K562 (cell line): ENCODE data around the gene ACAT2. TPM values are rescaled to one million over a fixed set of nuclear protein-coding genes. Genes with fewer than 3 reads are reported as not detected.

ENCODE experiments used
- CAMTA2 ChIP-seq: fragments of 250-450 bp; sonication (Bioruptor Pico); conservative IDR thresholded peaks from 2 replicates; pipeline ENCODE4 v1.5.1; 2022
- CHD1 ChIP-seq: fragments of 200-600 bp; sonication (generic); IDR thresholded peaks from one replicate; pipeline ENCODE4 v1.6.1; 2012; ENCODE audit warnings: mild to moderate bottlenecking, moderate library complexity, low read length, inconsistent platforms
- GMEB1 ChIP-seq: fragments of 250-450 bp; sonication (Bioruptor Pico); IDR thresholded peaks from 2 replicates; pipeline ENCODE4 v1.4.0; 2020; ENCODE audit warnings: mild to moderate bottlenecking
- GTF2F1 ChIP-seq: IDR thresholded peaks from 2 replicates; pipeline ENCODE4 v1.6.1; 2011; ENCODE audit warnings: low read depth, low read length, improper control_type of control experiment
- MAFF ChIP-seq: IDR thresholded peaks from 2 replicates; pipeline ENCODE4 v1.6.1; 2012; ENCODE audit warnings: low read length, improper control_type of control experiment
- NBN ChIP-seq: fragments of 450-650 bp; IDR thresholded peaks from 2 replicates; pipeline ENCODE4 v1.6.1; 2016; ENCODE audit warnings: low read depth, mild to moderate bottlenecking
- NCOA1 ChIP-seq: fragments of 450-650 bp; IDR thresholded peaks from 2 replicates; pipeline ENCODE4 v1.6.1; 2016; ENCODE audit warnings: low read depth
- NR2C2 ChIP-seq, 2 experiments: fragments of 200-800 bp in 1 of 2; sonication (Bioruptor generic) in 1 of 2; sonication (generic) in 1 of 2; formaldehyde crosslinking in 1 of 2; IDR thresholded peaks; 2 replicates each; pipeline versions ENCODE4 v1.6.1 to v1.8.0; 2016 to 2022; ENCODE audit warnings: mild to moderate bottlenecking in 1 of 2, missing compliant biosample characterization in 1 of 2, missing genetic modification characterization in 1 of 2, missing genetic modification reagents in 1 of 2
- NR2F6 ChIP-seq: fragments of 450-650 bp; formaldehyde crosslinking; IDR thresholded peaks from 2 replicates; pipeline ENCODE4 v1.4.0; 2020; ENCODE audit warnings: mild to moderate bottlenecking
- OTX1 ChIP-seq: fragments of 450-650 bp; formaldehyde crosslinking; IDR thresholded peaks from 2 replicates; pipeline ENCODE4 v1.4.0; 2022; ENCODE audit warnings: mild to moderate bottlenecking
- SMC3 ChIP-seq: conservative IDR thresholded peaks from 2 replicates; pipeline ENCODE4 v1.6.1; 2011; ENCODE audit warnings: low read depth, low read length, improper control_type of control experiment; ENCODE audit not compliant: insufficient read depth
- YY1 ChIP-seq, 3 experiments: IDR thresholded peaks; 2 replicates each; pipeline ENCODE4 v1.6.1; 2011; ENCODE audit warnings: low read length in 2 of 3, mild to moderate bottlenecking in 2 of 3, moderate library complexity in 2 of 3, borderline replicate concordance in 1 of 3, control low read depth in 1 of 3, low read depth in 1 of 3; ENCODE audit not compliant: insufficient read depth in 3 of 3, insufficient replicate concordance in 2 of 3, control insufficient read depth in 1 of 3, insufficient read length in 1 of 3; ENCODE audit errors: extremely low read depth in 1 of 3
- ZKSCAN8 ChIP-seq: fragments of 200-800 bp; sonication (Bioruptor generic); IDR thresholded peaks from 2 replicates; pipeline ENCODE4 v1.6.1; 2016; ENCODE audit warnings: missing genetic modification characterization, missing compliant biosample characterization
- ZNF507 ChIP-seq: conservative IDR thresholded peaks from 2 replicates; pipeline ENCODE4 v1.6.1; 2017; ENCODE audit warnings: missing genetic modification characterization, missing compliant biosample characterization
- ZNF785 ChIP-seq: fragments of 250-450 bp; sonication (Bioruptor Pico); IDR thresholded peaks from 2 replicates; pipeline ENCODE4 v1.4.0; 2020; ENCODE audit warnings: mild to moderate bottlenecking
- ZSCAN32 ChIP-seq: fragments of 450-650 bp; formaldehyde crosslinking; IDR thresholded peaks from 2 replicates; pipeline ENCODE4 v1.4.0; 2020; ENCODE audit warnings: mild to moderate bottlenecking, moderate library complexity
- polyA plus RNA-seq, 8 experiments: library from polyadenylated mRNA; depleted of rRNA in 4 of 8; stranded (reverse) in 5 of 8; unstranded in 3 of 8; fragments of >200 nt; fragmentation: Nextera tagmentation in 2 of 8; fragmentation: Illumina TruSeq in 1 of 8; extraction: Ambion mirVana in 2 of 8; extraction: Trizol in 1 of 8; gene quantifications; 2 replicates each; pipeline versions ENCODE4 v1.2.1 to v1.2.3, GENCODE V29; 2011 to 2014; ENCODE audit warnings: inconsistent platforms in 1 of 8, missing spikeins in 1 of 8
- total RNA-seq, 7 experiments: library from RNA; depleted of rRNA in 6 of 7; stranded (reverse); fragments of >200 nt in 6 of 7; fragmentation: Illumina TruSeq in 2 of 7; extraction: Trizol in 2 of 7; gene quantifications; 2 replicates each; pipeline versions ENCODE4 v1.2.1 to v1.2.3, GENCODE V29; 2011 to 2021; ENCODE audit warnings: low replicate concordance in 1 of 7
- TF ChIP-seq, protein P1 (sequence below): fragments of 150-350 bp; conservative IDR thresholded peaks from 2 replicates; pipeline ENCODE4 v1.6.1; 2014; ENCODE audit warnings: low read length
- TF ChIP-seq, protein P2 (sequence below): fragments of 250-450 bp; sonication (Bioruptor Pico); IDR thresholded peaks from 2 replicates; pipeline ENCODE4 v1.5.0; 2020; ENCODE audit warnings: mild to moderate bottlenecking, borderline replicate concordance
- TF ChIP-seq, protein P3 (sequence below): fragments of 450-650 bp; IDR thresholded peaks from 2 replicates; pipeline ENCODE4 v1.6.1; 2017; ENCODE audit warnings: mild to moderate bottlenecking, moderate library complexity

Gene ACAT2
- total and polyA plus RNA-seq, 9 of the 15 experiments (the other 6 are each of a cell fraction or from before 2014, with no cell fraction given), result 63.0 to 309 (median 144) TPM

GRCh38 chr6:159789377-159790148, 27.7 kb downstream of the ACAT2 start, which contains the start of gene TCP1 (continued):
- TF ChIP-seq, protein P1, sequence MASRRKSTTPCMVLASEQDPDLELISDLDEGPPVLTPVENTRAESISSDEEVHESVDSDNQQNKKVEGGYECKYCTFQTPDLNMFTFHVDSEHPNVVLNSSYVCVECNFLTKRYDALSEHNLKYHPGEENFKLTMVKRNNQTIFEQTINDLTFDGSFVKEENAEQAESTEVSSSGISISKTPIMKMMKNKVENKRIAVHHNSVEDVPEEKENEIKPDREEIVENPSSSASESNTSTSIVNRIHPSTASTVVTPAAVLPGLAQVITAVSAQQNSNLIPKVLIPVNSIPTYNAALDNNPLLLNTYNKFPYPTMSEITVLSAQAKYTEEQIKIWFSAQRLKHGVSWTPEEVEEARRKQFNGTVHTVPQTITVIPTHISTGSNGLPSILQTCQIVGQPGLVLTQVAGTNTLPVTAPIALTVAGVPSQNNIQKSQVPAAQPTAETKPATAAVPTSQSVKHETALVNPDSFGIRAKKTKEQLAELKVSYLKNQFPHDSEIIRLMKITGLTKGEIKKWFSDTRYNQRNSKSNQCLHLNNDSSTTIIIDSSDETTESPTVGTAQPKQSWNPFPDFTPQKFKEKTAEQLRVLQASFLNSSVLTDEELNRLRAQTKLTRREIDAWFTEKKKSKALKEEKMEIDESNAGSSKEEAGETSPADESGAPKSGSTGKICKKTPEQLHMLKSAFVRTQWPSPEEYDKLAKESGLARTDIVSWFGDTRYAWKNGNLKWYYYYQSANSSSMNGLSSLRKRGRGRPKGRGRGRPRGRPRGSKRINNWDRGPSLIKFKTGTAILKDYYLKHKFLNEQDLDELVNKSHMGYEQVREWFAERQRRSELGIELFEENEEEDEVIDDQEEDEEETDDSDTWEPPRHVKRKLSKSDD, result no peak
- peak; percentile 23; the same call in 1 of the 2 replicates for TF ChIP-seq NR2C2 (CRISPR knock-in tag; IDR thresholded peaks at IDR 0.05)
- TF ChIP-seq NR2C2 (tag; IDR thresholded peaks at IDR 0.05), result no peak
- peak; percentile 63; the same call in 1 of the 2 replicates for TF ChIP-seq ZSCAN32 (CRISPR knock-in tag)
- TF ChIP-seq CAMTA2, result 0 out of 2 replicates have a peak, but pooled peaks have one; percentile 48
- TF ChIP-seq NBN, result peak; percentile 16; the same call in 1 of the 2 replicates
- TF ChIP-seq GMEB1, result no peak
- TF ChIP-seq MAFF, result no peak
- peak; percentile 89 for TF ChIP-seq NR2F6 (CRISPR knock-in tag)
- peak; percentile 13 for TF ChIP-seq NCOA1
- no peak for TF ChIP-seq ZNF785 (CRISPR knock-in tag)
- peak in 2 of 3 experiments; percentile 45 to 62 for TF ChIP-seq YY1 (IDR thresholded peaks at IDR 0.05; ENCODE audit: borderline replicate concordance in 1 of 3, control insufficient read depth in 1 of 3, extremely low read depth in 1 of 3, insufficient read depth in 3 of 3, insufficient read length in 1 of 3, insufficient replicate concordance in 2 of 3, low read depth in 1 of 3, low read length in 2 of 3)
- no peak for TF ChIP-seq ZKSCAN8 (CRISPR knock-in tag)
- peak; percentile 88 for TF ChIP-seq GTF2F1
- TF ChIP-seq, protein P2, sequence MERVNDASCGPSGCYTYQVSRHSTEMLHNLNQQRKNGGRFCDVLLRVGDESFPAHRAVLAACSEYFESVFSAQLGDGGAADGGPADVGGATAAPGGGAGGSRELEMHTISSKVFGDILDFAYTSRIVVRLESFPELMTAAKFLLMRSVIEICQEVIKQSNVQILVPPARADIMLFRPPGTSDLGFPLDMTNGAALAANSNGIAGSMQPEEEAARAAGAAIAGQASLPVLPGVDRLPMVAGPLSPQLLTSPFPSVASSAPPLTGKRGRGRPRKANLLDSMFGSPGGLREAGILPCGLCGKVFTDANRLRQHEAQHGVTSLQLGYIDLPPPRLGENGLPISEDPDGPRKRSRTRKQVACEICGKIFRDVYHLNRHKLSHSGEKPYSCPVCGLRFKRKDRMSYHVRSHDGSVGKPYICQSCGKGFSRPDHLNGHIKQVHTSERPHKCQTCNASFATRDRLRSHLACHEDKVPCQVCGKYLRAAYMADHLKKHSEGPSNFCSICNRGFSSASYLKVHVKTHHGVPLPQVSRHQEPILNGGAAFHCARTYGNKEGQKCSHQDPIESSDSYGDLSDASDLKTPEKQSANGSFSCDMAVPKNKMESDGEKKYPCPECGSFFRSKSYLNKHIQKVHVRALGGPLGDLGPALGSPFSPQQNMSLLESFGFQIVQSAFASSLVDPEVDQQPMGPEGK (CRISPR knock-in tag), result peak; percentile 57; the same call in 1 of the 2 replicates
- 0 out of 2 replicates have a peak, but pooled peaks have one; percentile 11 for TF ChIP-seq SMC3
- TF ChIP-seq, protein P3, sequence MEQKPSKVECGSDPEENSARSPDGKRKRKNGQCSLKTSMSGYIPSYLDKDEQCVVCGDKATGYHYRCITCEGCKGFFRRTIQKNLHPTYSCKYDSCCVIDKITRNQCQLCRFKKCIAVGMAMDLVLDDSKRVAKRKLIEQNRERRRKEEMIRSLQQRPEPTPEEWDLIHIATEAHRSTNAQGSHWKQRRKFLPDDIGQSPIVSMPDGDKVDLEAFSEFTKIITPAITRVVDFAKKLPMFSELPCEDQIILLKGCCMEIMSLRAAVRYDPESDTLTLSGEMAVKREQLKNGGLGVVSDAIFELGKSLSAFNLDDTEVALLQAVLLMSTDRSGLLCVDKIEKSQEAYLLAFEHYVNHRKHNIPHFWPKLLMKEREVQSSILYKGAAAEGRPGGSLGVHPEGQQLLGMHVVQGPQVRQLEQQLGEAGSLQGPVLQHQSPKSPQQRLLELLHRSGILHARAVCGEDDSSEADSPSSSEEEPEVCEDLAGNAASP, result no peak
- TF ChIP-seq ZNF507 (tag), result no peak
- peak; percentile 79; the same call in 1 of the 2 replicates for TF ChIP-seq OTX1
- TF ChIP-seq CHD1, result no peak
